A549 (cell line): ENCODE data around the gene KRTAP7-1. TPM values are rescaled to one million over a fixed set of nuclear protein-coding genes. Genes with fewer than 3 reads are reported as not detected.
A peak's percentile ranks its signal among the peaks of the same experiment; 100 is the strongest.

Experiments used
- ATAC-seq, 2 experiments: fragments of 200-7000 bp in 1 of 2; fragments of >200 bp in 1 of 2; cut with Nextera tagmentation in 1 of 2; cut with Tn5 transposase in 1 of 2; 3 replicates each; pipeline versions ENCODE4 v1.8.0 to v1.9.1; 2018 to 2020; ENCODE audit warnings: mild to moderate bottlenecking in 1 of 2, moderate library complexity in 1 of 2
- CTCF ChIA-PET: fragments of 300-600 bp; sonication (Branson Sonifier 250); formaldehyde crosslinking; extraction: SDS; loops from one replicate; lab custom pipeline; 2021; ENCODE audit warnings: antibody characterized with exemption, inconsistent platforms; lab: Yijun Ruan, JAX
- POLR2A ChIA-PET: fragments of 350-600 bp; formaldehyde crosslinking; extraction: SDS; loops from one replicate; lab custom pipeline; 2021; ENCODE audit warnings: antibody characterized with exemption, inconsistent platforms; lab: Yijun Ruan, JAX
- DNase-seq, 2 experiments: peaks; one replicate each; pipeline versions ENCODE4 v3.0.0 to v3.0.0-alpha.2; 2011 to 2016; ENCODE audit warnings: low read depth in 1 of 2, low spot score in 1 of 2
- FAIRE-seq: peaks from 2 replicates; lab custom pipeline; 2011; peaks lifted over from hg19 to GRCh38; lab: Jason Lieb, UNC
- H3K27ac ChIP-seq, 2 experiments: fragments of >200 bp; sonication (Bioruptor Twin); formaldehyde crosslinking; 3 replicates each; pipeline ENCODE4 v1.5.1; 2016 to 2017
- H3K4me1 ChIP-seq: fragments of >200 bp; sonication (Bioruptor Twin); formaldehyde crosslinking; 3 replicates; pipeline ENCODE4 v1.6.1; 2016
- H3K4me2 ChIP-seq: fragments of >200 bp; sonication (Bioruptor Twin); formaldehyde crosslinking; 3 replicates; pipeline ENCODE4 v1.6.1; 2016
- H3K4me3 ChIP-seq: fragments of >200 bp; sonication (Bioruptor Twin); formaldehyde crosslinking; 3 replicates; pipeline ENCODE4 v1.5.1; 2016
- H3K9me3 ChIP-seq: fragments of >200 bp; sonication (Bioruptor Twin); formaldehyde crosslinking; 3 replicates; pipeline ENCODE4 v1.6.1; 2016
- CBX8 ChIP-seq: fragments of 200-600 bp; sonication (generic); IDR thresholded peaks from 2 replicates; pipeline ENCODE4 v1.6.1; 2016
- EHF ChIP-seq: fragments of 250-450 bp; sonication (Bioruptor Pico); IDR thresholded peaks from 2 replicates; pipeline ENCODE4 v1.5.0; 2020; ENCODE audit warnings: mild to moderate bottlenecking
- ESRRA ChIP-seq: fragments of 150-350 bp; IDR thresholded peaks from 2 replicates; pipeline ENCODE4 v1.6.1; 2014; ENCODE audit warnings: mild to moderate bottlenecking, low read length, borderline replicate concordance
- FOSB ChIP-seq: fragments of 250-450 bp; sonication (Bioruptor Pico); IDR thresholded peaks from 2 replicates; pipeline ENCODE4 v1.5.0; 2020; ENCODE audit warnings: mild to moderate bottlenecking, moderate library complexity
- HDAC2 ChIP-seq: fragments of 200-600 bp; sonication (generic); IDR thresholded peaks from 2 replicates; pipeline ENCODE4 v1.6.1; 2016
- HOXB13 ChIP-seq: fragments of 250-450 bp; sonication (Bioruptor Pico); IDR thresholded peaks from 2 replicates; pipeline ENCODE4 v1.5.0; 2020; ENCODE audit warnings: low read depth, mild to moderate bottlenecking, moderate library complexity
- KDM1A ChIP-seq: fragments of 200-600 bp; sonication (generic); IDR thresholded peaks from 2 replicates; pipeline ENCODE4 v1.6.1; 2016; ENCODE audit warnings: low read depth, mild to moderate bottlenecking
- MAFK ChIP-seq: fragments of 450-650 bp; IDR thresholded peaks from 2 replicates; pipeline ENCODE4 v1.6.1; 2014; ENCODE audit not compliant: partially characterized antibody
- MYC ChIP-seq: IDR thresholded peaks from 2 replicates; pipeline ENCODE4 v1.6.1; 2012; ENCODE audit warnings: mild to moderate bottlenecking, inconsistent platforms, low read length, improper control_type of control experiment, borderline replicate concordance
- NFE2L2 ChIP-seq: fragments of 150-350 bp; conservative IDR thresholded peaks from 2 replicates; pipeline ENCODE4 v1.6.1; 2014; ENCODE audit warnings: low read length
- NR3C1 ChIP-seq: fragments of >200 bp; sonication (Bioruptor Twin); formaldehyde crosslinking; IDR thresholded peaks from 3 replicates; pipeline ENCODE4 v1.6.1; 2017
- PHF8 ChIP-seq: fragments of 200-600 bp; sonication (generic); IDR thresholded peaks from 2 replicates; pipeline ENCODE4 v1.6.1; 2016; ENCODE audit warnings: low read depth, mild to moderate bottlenecking, antibody characterized with exemption, moderate library complexity, borderline replicate concordance
- RARB ChIP-seq: fragments of 250-450 bp; sonication (Bioruptor Pico); IDR thresholded peaks from 2 replicates; pipeline ENCODE4 v1.8.0; 2021; ENCODE audit warnings: mild to moderate bottlenecking, moderate library complexity
- RCOR1 ChIP-seq: fragments of 150-350 bp; IDR thresholded peaks from 2 replicates; pipeline ENCODE4 v1.6.1; 2014; ENCODE audit warnings: antibody characterized with exemption, low read length, low read depth
- SMC3 ChIP-seq: fragments of >200 bp; sonication (Bioruptor Twin); formaldehyde crosslinking; IDR thresholded peaks from 3 replicates; pipeline ENCODE4 v1.6.1; 2018; ENCODE audit warnings: inconsistent platforms
- SREBF2 ChIP-seq: fragments of 450-650 bp; IDR thresholded peaks from 2 replicates; pipeline ENCODE4 v1.6.1; 2014; ENCODE audit warnings: mild to moderate bottlenecking, moderate library complexity
- ZC3H11A ChIP-seq: fragments of 450-650 bp; IDR thresholded peaks from 2 replicates; pipeline ENCODE4 v1.6.1; 2014; ENCODE audit warnings: antibody characterized with exemption, mild to moderate bottlenecking
- WGBS: methylation state at CpG from one replicate; pipeline ENCODE4 v1.1.6; 2017; ENCODE audit errors: missing lambda C conversion rate; 5-methylcytosine and 5-hydroxymethylcytosine counted together
- polyA plus RNA-seq, 4 experiments: library from polyadenylated mRNA; depleted of rRNA in 3 of 4; stranded (reverse); fragments of >200 nt; fragmentation: RNase III in 1 of 4; extraction: RNeasy Plus Mini Kit Qiagen cat#74134 plus additional on column Dnase treatment in 1 of 4; gene quantifications; 2 replicates in 3 of 4; 3 replicates in 1 of 4; pipeline ENCODE4 v1.2.3, GENCODE V29; 2011 to 2017
- TF ChIP-seq, protein P1 (sequence below): fragments of 200-600 bp; sonication (generic); IDR thresholded peaks from 2 replicates; pipeline ENCODE4 v1.6.1; 2016; ENCODE audit warnings: antibody characterized with exemption, mild to moderate bottlenecking, moderate library complexity
- TF ChIP-seq, protein P2 (sequence below): fragments of >200 bp; sonication (Bioruptor Twin); formaldehyde crosslinking; IDR thresholded peaks from 2 replicates; pipeline ENCODE4 v1.6.1; 2016
- TF ChIP-seq, protein P3 (sequence below): fragments of >200 bp; sonication (Bioruptor Twin); formaldehyde crosslinking; IDR thresholded peaks from 3 replicates; pipeline ENCODE4 v1.6.1; 2016
- TF ChIP-seq, protein P4 (sequence below): fragments of 250-450 bp; sonication (Bioruptor Pico); IDR thresholded peaks from 2 replicates; pipeline ENCODE4 v1.5.0; 2020; ENCODE audit warnings: low read depth, mild to moderate bottlenecking, moderate library complexity

Gene KRTAP7-1
- polyA plus RNA-seq, 2 of the 4 experiments (the other 2 are of a cell fraction): not detected

DNA sequence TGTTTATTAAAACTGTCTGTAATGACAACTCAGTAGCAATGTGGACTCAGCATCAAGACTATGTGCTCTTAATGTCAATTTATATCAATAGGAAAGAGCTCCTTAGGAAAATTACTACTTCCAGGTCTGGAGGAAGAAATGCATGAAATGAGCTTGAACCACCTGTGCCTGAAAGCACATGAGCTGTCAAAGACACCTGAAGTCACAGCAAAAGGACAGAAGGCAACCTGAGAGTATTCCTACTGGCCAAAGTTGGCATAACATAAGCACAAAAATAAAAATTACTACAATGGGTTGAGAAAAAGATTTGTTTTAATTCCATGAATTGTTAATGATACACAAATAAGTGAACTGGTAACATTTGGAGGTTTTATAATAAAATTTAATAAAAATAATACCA lies 13.4 kb upstream of the KRTAP7-1 start:
- ChIA-PET CTCF (interaction anchor here (1.0 kb wide), 1 partner anchor 12 kb away, joined by 3 read pairs; no protein-coding TSS in a partner anchor), POLR2A (no interaction called here)
- Histone ChIP-seq H3K4me2 (no peak overlapping the region), H3K4me3 (no peak overlapping the region), H3K9me3 (no peaks in the 10 kb centered on the region), H3K4me1 (no peaks in the 10 kb centered on the region), H3K27ac (no peak overlapping the region)
- DNase-seq (no peak), ATAC-seq (no peak), FAIRE-seq (no peak)
- no peak for TF ChIP-seq RCOR1
- TF ChIP-seq EHF: no peak
- TF ChIP-seq, protein P1, sequence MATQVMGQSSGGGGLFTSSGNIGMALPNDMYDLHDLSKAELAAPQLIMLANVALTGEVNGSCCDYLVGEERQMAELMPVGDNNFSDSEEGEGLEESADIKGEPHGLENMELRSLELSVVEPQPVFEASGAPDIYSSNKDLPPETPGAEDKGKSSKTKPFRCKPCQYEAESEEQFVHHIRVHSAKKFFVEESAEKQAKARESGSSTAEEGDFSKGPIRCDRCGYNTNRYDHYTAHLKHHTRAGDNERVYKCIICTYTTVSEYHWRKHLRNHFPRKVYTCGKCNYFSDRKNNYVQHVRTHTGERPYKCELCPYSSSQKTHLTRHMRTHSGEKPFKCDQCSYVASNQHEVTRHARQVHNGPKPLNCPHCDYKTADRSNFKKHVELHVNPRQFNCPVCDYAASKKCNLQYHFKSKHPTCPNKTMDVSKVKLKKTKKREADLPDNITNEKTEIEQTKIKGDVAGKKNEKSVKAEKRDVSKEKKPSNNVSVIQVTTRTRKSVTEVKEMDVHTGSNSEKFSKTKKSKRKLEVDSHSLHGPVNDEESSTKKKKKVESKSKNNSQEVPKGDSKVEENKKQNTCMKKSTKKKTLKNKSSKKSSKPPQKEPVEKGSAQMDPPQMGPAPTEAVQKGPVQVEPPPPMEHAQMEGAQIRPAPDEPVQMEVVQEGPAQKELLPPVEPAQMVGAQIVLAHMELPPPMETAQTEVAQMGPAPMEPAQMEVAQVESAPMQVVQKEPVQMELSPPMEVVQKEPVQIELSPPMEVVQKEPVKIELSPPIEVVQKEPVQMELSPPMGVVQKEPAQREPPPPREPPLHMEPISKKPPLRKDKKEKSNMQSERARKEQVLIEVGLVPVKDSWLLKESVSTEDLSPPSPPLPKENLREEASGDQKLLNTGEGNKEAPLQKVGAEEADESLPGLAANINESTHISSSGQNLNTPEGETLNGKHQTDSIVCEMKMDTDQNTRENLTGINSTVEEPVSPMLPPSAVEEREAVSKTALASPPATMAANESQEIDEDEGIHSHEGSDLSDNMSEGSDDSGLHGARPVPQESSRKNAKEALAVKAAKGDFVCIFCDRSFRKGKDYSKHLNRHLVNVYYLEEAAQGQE: no peak
- TF ChIP-seq ESRRA: no peak
- TF ChIP-seq PHF8: no peak
- TF ChIP-seq MYC: no peak

DNA sequence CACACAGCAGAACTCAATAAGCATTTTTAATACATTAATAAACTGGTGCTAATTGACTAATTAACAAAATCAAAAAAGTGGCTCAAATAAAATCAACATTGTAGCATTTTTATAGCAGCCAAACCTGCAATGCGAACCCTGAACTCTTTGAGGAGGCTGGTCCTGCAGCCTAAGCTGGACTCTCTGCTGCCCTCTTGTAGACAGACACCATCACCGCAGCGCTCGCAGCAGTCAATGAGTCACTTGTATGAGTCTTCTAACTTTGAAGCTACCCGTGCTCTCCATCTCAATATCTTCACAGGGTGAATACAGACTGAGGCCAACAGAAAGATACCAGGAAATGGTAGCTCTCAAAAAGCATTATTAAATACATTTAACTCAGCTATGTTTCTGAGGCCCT lies 9.7 kb upstream of the KRTAP7-1 start:
- H3K27ac ChIP-seq: no peak overlapping the region
- WGBS: 0% methylated on average over 2 of the region's 5 CpGs
- TF ChIP-seq, protein P2, sequence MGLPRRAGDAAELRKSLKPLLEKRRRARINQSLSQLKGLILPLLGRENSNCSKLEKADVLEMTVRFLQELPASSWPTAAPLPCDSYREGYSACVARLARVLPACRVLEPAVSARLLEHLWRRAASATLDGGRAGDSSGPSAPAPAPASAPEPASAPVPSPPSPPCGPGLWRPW: no peak
- TF ChIP-seq, protein P3, sequence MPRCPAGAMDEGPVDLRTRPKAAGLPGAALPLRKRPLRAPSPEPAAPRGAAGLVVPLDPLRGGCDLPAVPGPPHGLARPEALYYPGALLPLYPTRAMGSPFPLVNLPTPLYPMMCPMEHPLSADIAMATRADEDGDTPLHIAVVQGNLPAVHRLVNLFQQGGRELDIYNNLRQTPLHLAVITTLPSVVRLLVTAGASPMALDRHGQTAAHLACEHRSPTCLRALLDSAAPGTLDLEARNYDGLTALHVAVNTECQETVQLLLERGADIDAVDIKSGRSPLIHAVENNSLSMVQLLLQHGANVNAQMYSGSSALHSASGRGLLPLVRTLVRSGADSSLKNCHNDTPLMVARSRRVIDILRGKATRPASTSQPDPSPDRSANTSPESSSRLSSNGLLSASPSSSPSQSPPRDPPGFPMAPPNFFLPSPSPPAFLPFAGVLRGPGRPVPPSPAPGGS: no peak
- no peak for TF ChIP-seq NR3C1
- no peak for TF ChIP-seq NFE2L2
- no peak for TF ChIP-seq SMC3
- no peak for TF ChIP-seq FOSB
- no peak for TF ChIP-seq MAFK
- TF ChIP-seq ZC3H11A: no peak
- no peak for TF ChIP-seq SREBF2
- TF ChIP-seq HDAC2: no peak
- no peak for TF ChIP-seq HOXB13 (CRISPR knock-in tag)
- TF ChIP-seq RARB: no peak
- no peak for TF ChIP-seq KDM1A
- TF ChIP-seq, protein P4, sequence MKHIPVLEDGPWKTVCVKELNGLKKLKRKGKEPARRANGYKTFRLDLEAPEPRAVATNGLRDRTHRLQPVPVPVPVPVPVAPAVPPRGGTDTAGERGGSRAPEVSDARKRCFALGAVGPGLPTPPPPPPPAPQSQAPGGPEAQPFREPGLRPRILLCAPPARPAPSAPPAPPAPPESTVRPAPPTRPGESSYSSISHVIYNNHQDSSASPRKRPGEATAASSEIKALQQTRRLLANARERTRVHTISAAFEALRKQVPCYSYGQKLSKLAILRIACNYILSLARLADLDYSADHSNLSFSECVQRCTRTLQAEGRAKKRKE (CRISPR knock-in tag): no peak
- no peak for TF ChIP-seq CBX8
- no peak for TF ChIP-seq PHF8
- H3K4me2 ChIP-seq: no peak overlapping the region
- DNase-seq: peak in 1 of 2 experiments; percentile 29
- ATAC-seq: no peak
- CTCF ChIA-PET: interaction anchor here (1.3 kb wide), 1 partner anchor 10 kb away, joined by 4 read pairs; the partner anchor contains the start of gene KRTAP7-1
- POLR2A ChIA-PET: no interaction called here
- H3K9me3 ChIP-seq: no peaks in the 10 kb centered on the region
- H3K4me1 ChIP-seq: no peaks in the 10 kb centered on the region
- no peak for FAIRE-seq
- H3K4me3 ChIP-seq: no peak overlapping the region
